Stimulated activated CD8-positive, alpha-beta memory T cell treated with anti-CD3 and anti-CD28 coated beads, Interleukin-15, amount 100 ng/mL, for 48 hours (primary cell): ENCODE data around the gene NCOA7.
A peak's percentile ranks its signal among the peaks of the same experiment; 100 is the strongest.

Source experiments
- DNase-seq, 2 donors: peaks; one replicate each; pipeline ENCODE4 v3.0.0-alpha.2; 2020; ENCODE audit warnings: low read depth in 2 of 2

Gene NCOA7, protein sequence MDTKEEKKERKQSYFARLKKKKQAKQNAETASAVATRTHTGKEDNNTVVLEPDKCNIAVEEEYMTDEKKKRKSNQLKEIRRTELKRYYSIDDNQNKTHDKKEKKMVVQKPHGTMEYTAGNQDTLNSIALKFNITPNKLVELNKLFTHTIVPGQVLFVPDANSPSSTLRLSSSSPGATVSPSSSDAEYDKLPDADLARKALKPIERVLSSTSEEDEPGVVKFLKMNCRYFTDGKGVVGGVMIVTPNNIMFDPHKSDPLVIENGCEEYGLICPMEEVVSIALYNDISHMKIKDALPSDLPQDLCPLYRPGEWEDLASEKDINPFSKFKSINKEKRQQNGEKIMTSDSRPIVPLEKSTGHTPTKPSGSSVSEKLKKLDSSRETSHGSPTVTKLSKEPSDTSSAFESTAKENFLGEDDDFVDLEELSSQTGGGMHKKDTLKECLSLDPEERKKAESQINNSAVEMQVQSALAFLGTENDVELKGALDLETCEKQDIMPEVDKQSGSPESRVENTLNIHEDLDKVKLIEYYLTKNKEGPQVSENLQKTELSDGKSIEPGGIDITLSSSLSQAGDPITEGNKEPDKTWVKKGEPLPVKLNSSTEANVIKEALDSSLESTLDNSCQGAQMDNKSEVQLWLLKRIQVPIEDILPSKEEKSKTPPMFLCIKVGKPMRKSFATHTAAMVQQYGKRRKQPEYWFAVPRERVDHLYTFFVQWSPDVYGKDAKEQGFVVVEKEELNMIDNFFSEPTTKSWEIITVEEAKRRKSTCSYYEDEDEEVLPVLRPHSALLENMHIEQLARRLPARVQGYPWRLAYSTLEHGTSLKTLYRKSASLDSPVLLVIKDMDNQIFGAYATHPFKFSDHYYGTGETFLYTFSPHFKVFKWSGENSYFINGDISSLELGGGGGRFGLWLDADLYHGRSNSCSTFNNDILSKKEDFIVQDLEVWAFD

DNA sequence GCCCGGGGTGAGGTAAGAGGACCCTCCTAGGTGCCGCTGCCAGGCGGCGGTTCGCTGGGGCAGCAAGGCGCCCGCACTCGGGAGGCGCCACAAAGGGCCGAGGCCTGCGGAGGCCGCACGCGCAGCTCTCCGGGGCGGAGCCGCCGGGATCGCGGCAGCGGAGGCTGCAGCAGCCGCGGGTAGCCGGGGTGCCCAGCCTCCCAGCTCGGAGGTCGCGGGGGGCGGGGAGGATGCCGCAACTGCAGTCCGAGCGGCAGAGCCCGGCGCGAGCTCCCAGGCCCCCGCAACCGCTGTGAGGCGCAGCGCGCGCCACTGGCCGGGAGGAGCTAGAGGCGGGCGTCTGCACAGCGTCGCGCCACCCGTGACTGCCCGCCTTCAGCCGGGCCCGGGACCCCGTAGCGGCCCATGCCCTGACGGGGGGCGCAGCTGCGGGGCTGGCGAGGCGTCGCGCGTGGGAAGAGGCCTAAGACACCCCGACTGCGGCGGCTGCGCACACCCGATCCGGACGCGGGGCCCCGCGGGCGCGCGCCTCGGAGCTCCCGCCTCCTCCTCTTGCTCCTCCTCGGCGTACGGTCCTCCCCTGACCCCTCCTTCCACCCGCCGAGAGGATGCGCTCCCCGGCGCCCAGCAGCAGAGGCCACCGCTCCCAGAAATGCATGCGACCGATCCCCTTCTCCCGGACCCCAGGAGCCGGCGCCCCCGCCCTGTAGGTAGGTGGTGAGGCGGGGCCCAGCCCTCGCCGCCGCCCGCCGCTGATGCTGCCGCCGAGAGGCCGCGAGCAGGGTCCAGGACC, at the start of gene NCOA7:
Gene NCOA7 (plus strand): TSS at position 603 of the 793 bp plus-strand sequence. CDS start 24,395 bp downstream, outside the sequence.
- peak; percentile 70 to 71 for DNase-seq

DNA sequence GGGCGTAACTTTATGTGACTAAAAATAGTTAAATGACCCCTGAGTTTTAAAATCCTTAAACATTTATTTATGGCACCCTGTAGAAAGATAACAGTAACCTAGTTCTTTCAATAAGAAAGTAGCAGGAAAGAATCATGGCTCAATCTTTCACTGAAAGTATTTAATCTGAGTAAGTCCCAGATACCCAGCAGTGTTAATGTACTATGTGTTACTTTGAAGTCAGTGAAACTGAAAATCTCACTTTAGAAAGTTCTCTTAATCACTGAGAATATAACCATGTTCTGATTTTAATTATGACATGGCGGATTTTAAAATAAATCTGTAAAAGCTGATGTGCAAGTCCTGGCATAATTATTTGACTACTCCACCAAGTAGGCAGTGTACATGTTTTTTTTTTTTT, 49.4 kb upstream of the NCOA7 start:
- DNase-seq = no peak

DNA sequence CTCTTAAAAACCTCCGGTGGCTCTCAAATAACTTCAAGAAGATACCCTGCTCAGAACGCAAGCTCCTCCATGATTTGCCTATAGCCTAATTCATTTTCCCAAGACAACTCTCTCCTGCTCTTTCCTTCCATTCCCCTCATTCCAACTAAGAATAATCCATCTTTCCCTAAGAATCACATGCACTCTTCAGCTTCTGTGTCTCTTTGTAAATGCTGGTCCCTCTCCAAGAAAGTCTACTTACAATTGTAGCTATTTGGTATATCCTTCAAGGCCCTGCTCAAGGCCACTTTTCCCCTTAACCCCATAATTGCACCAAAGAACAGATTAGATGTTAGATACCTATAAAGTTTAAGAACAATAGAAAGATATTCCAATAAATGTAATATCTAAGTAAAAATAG, 48.7 kb upstream of the NCOA7 start:
- DNase-seq = no peak

DNA sequence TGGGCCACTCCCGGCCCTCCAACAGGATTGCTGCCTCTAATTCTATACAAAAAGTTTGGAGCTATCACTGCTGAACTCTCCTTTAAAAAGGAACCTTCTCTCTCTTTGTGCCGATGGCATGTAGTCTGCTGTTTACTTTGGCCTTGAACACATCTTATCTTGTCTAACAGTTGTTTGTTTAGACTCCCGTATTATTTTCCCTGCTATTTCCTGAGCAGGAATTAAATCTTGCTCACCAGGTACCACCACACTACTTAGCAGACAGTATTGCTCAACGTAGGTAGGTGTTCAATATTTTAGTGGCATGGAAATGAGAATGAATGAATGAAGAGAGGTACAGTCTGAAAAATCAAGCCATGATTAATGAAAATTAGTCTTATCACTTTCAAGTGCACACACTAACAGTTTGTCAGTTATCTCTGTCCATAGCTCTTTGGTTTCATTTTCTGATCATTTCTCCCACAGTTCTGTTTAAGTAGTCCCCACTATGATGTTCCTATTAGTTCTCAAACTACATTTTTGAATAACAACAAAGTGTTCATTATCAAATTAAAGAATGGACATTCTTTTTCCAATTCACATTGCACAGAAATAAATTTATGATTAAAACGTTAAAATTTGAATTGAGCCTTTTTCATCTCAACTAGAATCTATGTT, 48.2 kb upstream of the NCOA7 start:
- no peak for DNase-seq

DNA sequence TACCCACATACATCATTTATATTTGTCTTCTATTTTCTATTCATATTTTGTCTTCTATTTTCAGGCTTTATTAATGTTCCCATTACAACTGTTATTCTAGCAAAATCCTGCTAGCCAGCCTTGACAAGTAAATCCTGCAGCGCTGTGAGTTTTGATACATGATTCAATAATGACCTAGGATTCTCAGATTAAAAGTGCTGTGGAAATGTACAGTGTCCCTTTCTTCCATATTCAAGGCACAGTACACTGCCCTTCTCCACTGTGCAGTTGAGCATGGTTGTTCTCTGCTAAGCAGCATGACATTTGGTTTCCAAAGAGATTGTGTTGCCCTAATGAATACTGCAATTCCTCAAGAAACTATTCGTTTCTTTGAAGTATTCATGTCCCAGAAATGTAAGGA, 47.2 kb upstream of the NCOA7 start:
- no peak for DNase-seq

DNA sequence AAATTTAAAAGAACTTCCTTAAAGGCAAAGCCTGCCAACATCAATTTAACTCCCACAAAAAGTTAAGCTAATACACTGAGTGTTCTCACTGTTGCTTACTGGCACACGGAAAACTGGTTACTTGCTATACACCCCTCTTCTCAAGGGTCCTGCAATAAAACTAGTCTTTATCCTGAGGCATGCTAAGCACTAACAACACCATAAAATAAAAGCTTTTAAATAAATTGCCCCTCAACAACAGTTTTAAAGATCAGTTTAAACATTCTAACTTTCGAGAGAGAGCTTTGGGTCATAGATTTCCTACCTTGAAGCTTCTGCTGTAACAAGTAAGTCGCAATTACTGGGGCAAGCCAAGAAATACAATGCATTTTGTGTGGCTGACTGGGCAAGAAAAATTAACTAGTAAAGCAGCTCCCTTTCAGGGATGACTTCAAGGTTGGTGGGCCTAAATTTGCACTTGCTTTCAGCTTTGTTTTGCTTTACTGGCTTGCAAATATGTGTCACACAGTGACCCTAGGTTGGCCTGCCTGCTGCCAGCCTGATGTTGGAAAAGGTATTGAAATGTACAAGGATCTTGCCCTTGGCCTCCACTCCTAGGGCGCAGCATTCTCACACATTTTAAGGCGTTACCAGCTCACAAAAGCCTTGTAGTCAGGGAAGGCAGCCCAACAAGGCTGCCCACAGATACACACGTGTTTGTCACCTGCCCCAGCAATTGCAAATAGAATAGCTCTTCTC, 45.3 kb upstream of the NCOA7 start:
- DNase-seq = no peak

DNA sequence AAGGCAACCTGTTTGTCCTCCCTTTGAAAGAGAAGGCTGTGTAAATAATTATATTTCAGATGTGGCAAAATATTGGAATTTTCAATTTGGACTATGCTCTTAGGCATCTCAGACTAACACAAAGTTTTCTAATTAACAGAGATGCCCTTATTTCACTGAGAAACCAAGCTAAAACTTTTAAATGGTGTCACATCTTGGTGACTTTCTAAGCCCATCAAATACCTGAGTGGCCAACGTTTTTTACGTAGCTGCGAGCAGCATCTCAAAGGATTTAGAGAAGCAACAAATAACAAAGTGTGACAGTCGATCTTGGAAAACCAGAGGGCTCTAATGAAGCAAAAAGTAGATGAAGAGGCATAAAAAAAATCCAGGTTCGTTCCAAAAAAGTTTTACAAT, 44.7 kb upstream of the NCOA7 start:
- DNase-seq = no peak

DNA sequence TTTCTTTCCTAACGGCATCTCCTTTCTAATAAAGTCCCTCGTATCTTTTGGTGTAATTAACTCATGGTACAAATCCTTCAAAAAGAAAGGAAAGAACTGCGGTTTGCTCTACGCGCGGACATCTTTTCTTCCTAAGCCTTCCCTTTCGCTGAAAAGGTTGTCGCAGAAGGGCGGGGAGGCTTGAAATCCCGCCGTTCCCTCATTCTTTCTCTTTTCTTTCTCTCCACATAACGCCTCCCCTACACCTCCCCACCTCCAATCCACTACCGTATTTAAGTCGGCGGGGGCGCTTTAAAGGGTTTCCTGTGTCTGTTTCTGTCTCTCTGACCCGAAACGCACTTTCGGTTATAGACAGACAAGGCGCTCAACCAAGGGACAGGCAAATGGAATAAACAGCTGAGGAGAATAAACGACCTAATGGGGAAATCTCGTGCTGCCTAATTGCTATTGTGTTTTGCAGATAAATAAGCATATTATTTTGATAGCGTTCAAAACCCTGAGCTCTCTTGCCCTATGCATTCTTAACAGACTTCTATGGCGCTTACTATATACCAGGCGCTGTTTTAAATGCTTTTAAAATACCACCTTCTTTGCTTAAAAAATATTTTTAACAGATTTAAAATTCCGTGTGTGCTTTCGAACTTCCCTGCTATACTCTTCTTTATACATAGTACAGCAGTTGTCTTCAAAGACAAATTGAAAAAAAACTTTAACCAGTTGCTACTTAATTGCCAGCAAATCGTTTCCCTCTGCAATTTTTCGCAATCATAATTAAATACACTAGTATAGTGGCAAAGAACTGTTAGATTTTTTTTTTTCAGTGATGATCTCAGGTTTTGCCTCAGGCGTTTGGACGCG, 43.8 kb upstream of the NCOA7 start:
- peak; percentile 38 to 47 for DNase-seq

DNA sequence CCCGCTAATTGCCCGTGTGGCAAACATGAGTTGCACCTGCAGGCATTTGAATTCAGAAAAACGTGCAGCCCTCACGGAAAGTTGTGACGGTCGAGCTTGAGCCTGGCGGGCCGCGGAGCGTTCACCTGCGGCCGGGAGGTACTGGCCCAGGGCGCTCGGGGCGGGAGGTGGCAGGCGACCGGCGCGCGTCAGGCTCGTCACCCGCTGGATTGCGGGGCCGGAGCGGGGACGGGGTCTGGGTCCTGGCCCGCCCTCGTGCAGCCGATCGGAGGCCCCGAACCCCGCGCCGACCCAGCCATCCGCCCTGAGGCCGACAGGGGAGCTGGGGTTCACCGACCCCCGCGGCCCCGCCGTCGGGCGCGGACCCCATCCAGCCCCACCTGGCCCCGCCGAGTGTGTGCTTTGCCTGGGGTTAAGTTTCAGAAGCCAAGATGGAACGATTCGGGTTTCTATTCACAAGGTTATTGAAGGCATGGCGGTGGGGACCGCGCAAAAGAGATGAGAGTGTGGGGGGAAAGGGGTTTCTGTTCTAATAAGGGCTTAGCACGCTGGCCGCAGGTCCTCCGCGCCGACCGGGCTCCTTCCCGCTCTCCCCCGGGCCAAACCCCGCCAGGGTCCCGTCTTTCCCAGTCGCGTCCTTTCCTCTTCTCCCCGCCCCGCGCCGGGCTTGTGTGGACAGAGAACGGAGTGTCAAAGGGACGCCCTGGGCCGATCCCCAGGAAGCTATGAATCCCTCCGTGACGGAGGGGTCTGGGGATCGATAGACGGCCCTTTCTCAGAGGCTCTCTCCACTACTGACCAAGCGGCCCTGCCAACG, 43.0 kb upstream of the NCOA7 start:
- DNase-seq = no peak

DNA sequence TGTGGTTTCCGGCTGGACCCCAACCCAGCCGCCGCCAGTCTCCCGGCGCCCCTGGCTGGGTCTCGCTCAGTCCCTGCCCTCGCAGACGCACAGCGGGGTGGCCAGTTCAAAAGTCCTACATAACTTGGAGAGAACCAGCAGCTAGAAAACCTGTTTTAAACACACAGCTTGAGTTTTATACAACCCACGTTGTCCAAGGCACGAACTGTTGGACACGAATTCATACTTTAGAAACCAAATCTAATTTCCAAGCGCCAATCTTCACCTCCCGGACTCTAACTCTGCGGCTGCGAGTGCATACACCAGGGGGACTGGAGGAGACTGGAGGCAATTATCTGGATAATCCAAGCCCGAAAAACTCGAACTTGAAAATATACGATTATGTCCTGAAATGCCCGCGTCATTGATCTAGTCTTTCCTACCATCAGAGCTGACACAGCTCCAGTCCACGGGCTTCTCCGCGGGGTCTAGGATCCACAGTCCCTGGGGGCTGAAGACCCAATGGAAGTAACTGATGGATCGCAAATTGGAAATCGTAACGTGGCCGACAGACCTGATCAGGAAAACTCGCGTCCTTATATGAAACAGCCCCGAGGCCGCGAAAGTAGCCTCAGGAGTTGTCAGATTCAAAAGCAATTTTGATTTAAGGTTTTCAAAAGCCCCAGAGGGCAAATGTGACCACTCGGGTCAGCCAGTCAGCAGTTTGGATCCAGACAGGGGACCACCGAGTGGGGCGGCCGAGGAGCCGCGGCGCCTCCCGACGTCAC, 42.2 kb upstream of the NCOA7 start:
- no peak for DNase-seq

DNA sequence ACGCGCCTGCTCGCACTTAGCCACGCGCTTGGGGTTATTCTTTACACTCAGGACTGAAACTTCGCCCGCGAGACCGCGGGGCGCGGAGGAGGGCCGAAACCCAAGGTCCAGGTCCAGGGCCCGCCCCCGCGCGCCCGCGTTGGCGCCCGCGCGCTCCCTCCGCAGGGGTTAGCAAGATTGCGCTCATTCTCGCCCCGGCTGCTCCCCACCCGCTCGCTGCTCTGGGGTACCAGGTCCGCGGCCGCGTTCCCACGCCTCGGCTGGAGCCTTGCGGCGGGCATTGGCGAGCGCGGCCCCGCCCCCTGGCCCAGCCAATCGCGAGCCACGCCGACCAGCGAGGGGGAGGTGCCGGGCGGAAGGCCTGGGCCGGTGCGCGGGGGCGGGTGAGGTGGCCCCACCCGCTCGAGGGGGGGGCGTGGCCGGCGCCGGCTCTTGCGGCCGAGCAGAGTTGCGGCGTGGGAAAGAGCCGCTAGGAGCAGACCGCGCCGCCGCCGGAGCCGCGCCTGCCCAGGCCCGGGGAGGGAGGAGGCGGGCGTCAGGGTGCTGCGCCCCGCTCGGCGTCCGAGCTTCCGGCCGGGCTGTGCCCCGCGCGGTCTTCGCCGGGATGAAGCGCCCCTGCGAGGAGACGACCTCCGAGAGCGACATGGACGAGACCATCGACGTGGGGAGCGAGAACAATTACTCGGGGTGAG, 41.4 kb upstream of the NCOA7 start, which contains the start of gene HEY2:
Gene HEY2 (plus strand): TSS at position 460 of the 692 bp plus-strand sequence. CDS start 145 bp downstream, at position 605.
- peak; percentile 81 to 85 for DNase-seq

DNA sequence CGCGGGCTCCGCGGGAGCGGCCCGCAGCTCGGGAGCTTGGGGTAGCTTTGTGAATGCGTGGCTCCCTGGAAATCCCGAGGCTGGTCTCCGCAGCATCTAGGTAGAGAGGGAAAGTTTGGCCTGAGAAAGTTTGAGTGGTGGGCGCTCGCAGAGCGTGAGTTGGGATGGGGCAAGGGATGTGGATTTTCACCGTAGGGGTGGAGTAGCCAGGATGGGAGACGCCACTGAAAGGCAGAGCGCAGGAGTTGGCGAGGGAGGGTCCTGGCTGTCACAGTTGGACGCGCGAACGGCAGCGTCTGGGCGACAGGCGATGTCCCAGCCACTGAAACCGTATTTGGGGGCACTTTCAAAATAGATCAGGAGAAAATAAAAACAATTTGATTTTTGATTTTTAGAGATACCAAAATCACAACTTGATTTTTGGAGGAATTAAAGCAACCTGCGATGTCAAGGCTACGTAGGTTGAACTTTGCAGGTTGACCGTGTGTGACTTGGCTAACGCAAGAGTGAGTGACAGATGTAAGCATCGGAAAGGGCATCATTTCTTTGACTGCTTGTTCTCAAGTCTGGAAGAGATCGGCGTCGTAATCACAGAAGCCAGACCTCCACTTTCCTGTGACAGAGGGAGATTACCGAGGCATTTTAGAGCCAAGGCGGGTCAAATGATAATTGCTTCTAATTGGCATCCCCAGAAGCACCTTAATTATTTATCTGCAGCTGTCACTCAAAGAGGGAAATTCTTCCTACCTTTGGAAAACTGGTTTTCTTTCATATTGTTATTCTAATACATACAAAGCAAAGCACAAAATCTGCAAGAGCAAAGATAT, 40.7 kb upstream of the NCOA7 start:
- DNase-seq = no peak

DNA sequence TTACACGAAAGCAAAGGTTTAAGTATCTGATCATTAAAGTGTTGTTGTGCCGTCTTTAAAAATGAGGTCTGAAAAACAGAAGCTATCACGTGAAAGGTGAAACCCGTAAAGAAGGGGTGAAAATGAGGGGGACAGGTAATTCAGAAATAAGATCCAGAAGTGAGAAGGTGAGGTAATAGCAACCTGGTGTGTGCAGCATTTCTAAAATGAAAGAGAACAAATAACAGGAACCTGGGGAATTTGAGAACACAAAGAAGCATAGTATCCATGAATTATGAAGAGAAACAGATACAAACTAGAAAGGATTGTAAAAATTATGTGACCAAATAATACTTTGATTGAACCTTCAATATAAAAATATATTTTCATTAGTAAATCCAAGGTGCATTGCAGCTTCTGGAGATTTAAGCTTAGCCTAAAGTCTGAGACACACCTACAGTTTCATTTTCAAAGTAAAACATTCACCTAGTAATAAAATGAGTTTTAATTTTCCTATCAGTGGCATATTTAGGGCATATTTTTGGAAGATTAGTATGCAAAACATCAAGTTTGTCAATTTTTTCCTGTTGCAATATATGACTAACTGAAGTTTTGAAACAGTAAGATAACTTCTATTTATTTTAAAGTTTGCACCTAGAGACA, 39.9 kb upstream of the NCOA7 start:
- no peak for DNase-seq

DNA sequence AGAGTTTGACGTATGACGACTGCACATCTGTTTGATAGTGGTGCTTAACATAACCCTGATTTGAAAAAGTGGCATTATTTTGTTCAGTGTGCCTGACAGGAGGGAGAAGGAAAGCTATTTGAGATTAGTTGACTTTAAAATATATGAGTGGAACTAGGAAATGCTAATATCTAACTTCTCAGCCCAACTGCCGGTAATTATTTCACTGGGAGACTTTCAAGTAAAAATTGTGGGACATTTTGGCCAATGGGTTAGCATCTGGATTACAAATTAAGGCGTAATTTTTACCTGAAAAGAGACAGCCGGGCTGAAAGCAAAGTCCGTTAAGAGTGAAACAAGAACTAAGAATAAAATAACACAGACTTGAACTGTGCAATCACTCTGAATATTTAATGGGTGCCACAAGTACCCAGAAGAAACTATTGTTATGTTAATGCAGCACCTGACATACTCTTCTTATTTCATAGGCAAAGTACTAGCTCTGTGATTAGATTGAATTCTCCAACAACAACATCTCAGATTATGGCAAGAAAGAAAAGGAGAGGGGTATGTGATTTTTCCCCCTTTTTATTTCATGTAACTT, 39.3 kb upstream of the NCOA7 start:
- no peak for DNase-seq

DNA sequence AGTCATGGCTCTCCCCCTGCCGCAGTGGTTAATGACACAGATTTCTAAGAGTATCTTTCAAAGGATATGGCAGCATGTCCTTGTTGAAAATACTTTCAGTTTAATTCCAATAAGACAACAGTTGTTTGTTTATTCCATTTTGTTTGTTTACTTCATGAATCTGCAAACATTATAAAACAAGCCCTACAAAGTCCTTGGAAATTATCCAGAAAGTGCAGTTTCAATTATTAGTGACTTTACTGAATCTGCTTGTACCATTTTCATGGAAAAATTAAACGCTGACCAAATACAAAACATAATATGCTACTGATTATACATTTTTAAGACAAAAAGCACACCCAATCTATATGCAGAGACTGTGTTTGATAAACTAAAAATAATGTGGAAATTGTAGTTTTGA, 38.0 kb upstream of the NCOA7 start:
- no peak for DNase-seq
